H9 (cell line): Measurements from ENCODE around the gene CDKAL1. TPM values are rescaled to one million over a fixed set of nuclear protein-coding genes. Genes with fewer than 3 reads are reported as not detected.

Source experiments
- DNase-seq: peaks from one replicate; pipeline ENCODE4 v3.0.0-alpha.2; 2017
- H2AFZ ChIP-seq: one replicate; pipeline ENCODE4 v1.6.1; 2013; ENCODE audit warnings: mild to moderate bottlenecking, low read length, control low read depth, moderate library complexity
- H2AK5ac ChIP-seq: 2 replicates; pipeline ENCODE4 v1.6.1; 2013; ENCODE audit warnings: low read length, control low read depth, mixed read lengths; ENCODE audit not compliant: insufficient read length
- H2BK120ac ChIP-seq: one replicate; pipeline ENCODE4 v1.6.1; 2013; ENCODE audit warnings: low read depth, mild to moderate bottlenecking, low read length, control low read depth, inconsistent platforms; ENCODE audit not compliant: poor library complexity, severe bottlenecking
- H2BK12ac ChIP-seq: 2 replicates; pipeline ENCODE4 v1.6.1; 2013; ENCODE audit warnings: low read length, control low read depth, mixed read lengths, low read depth; ENCODE audit not compliant: insufficient read length
- H2BK15ac ChIP-seq: 2 replicates; pipeline ENCODE4 v1.6.1; 2013; ENCODE audit warnings: low read depth, low read length, control low read depth
- H2BK20ac ChIP-seq: one replicate; pipeline ENCODE4 v1.6.1; 2013; ENCODE audit warnings: low read depth, mild to moderate bottlenecking, low read length, control low read depth, inconsistent platforms; ENCODE audit not compliant: poor library complexity, severe bottlenecking
- H2BK5ac ChIP-seq: 2 replicates; pipeline ENCODE4 v1.6.1; 2013; ENCODE audit warnings: low read length, control low read depth, mixed read lengths; ENCODE audit not compliant: insufficient read length
- H3K14ac ChIP-seq: 2 replicates; pipeline ENCODE4 v1.6.1; 2013; ENCODE audit warnings: low read length, control low read depth; ENCODE audit not compliant: insufficient read depth
- H3K18ac ChIP-seq: 2 replicates; pipeline ENCODE4 v1.6.1; 2013; ENCODE audit warnings: low read depth, mild to moderate bottlenecking, mixed read lengths, low read length, control low read depth; ENCODE audit not compliant: insufficient read length
- H3K23ac ChIP-seq: 2 replicates; pipeline ENCODE4 v1.6.1; 2013; ENCODE audit warnings: low read length, control low read depth, mixed read lengths, low read depth; ENCODE audit not compliant: insufficient read length
- H3K23me2 ChIP-seq: 2 replicates; pipeline ENCODE4 v1.6.1; 2013; ENCODE audit warnings: low read depth, mild to moderate bottlenecking, mixed read lengths, low read length, control low read depth; ENCODE audit not compliant: insufficient read length, poor library complexity, severe bottlenecking
- H3K27ac ChIP-seq: 2 replicates; pipeline ENCODE4 v1.5.1; 2013; ENCODE audit warnings: low read length, control low read depth, mixed read lengths, low read depth; ENCODE audit not compliant: insufficient read length
- H3K27me3 ChIP-seq: 2 replicates; pipeline ENCODE4 v1.6.1; 2013; ENCODE audit warnings: low read length, control low read depth, inconsistent platforms; ENCODE audit not compliant: insufficient read depth
- H3K4ac ChIP-seq: 2 replicates; pipeline ENCODE4 v1.6.1; 2013; ENCODE audit warnings: low read depth, mild to moderate bottlenecking, control low read depth, inconsistent platforms, low read length, moderate library complexity
- H3K4me1 ChIP-seq: 2 replicates; pipeline ENCODE4 v1.6.1; 2013; ENCODE audit warnings: low read length, control low read depth, inconsistent platforms; ENCODE audit not compliant: insufficient read depth
- H3K4me2 ChIP-seq: 2 replicates; pipeline ENCODE4 v1.6.1; 2013; ENCODE audit warnings: low read length, control low read depth, mixed read lengths; ENCODE audit not compliant: insufficient read length, insufficient read depth
- H3K56ac ChIP-seq: 2 replicates; pipeline ENCODE4 v1.6.1; 2013; ENCODE audit warnings: low read depth, mild to moderate bottlenecking, mixed read lengths, low read length, control low read depth; ENCODE audit not compliant: insufficient read length
- H3K79me1 ChIP-seq: 2 replicates; pipeline ENCODE4 v1.6.1; 2013; ENCODE audit warnings: low read depth, mild to moderate bottlenecking, moderate library complexity, low read length, control low read depth, inconsistent platforms; ENCODE audit not compliant: insufficient read depth, poor library complexity, severe bottlenecking
- H3K79me2 ChIP-seq: 2 replicates; pipeline ENCODE4 v1.6.1; 2013; ENCODE audit warnings: low read length, control low read depth, inconsistent platforms; ENCODE audit not compliant: insufficient read depth
- H3K9ac ChIP-seq: 2 replicates; pipeline ENCODE4 v1.6.1; 2013; ENCODE audit warnings: low read length, control low read depth, mixed read lengths; ENCODE audit not compliant: insufficient read length; ENCODE audit errors: extremely low read depth
- H3K9me3 ChIP-seq: one replicate; pipeline ENCODE4 v1.6.1; 2013; ENCODE audit warnings: low read depth, low read length, inconsistent platforms; ENCODE audit not compliant: control insufficient read depth
- H3T11ph ChIP-seq: one replicate; pipeline ENCODE4 v1.6.1; 2013; ENCODE audit warnings: mild to moderate bottlenecking, low read length, control low read depth, inconsistent platforms
- H4K20me1 ChIP-seq: one replicate; pipeline ENCODE4 v1.6.1; 2013; ENCODE audit not compliant: control insufficient read depth, insufficient read length, insufficient read depth
- H4K5ac ChIP-seq: 2 replicates; pipeline ENCODE4 v1.6.1; 2013; ENCODE audit warnings: low read depth, mild to moderate bottlenecking, mixed read lengths, low read length, control low read depth; ENCODE audit not compliant: insufficient read length
- H4K8ac ChIP-seq: replicated peaks from 2 replicates; pipeline ENCODE4 v1.6.1; 2013; ENCODE audit warnings: low read length, control low read depth, mixed read lengths, low read depth; ENCODE audit not compliant: insufficient read length
- H4K91ac ChIP-seq: 2 replicates; pipeline ENCODE4 v1.6.1; 2013; ENCODE audit warnings: low read depth, mild to moderate bottlenecking, moderate library complexity, mixed read lengths, low read length, control low read depth; ENCODE audit not compliant: insufficient read length
- H3K27ac Mint-ChIP-seq, 3 experiments: 2 replicates in 2 of 3; 3 replicates in 1 of 3; pipeline ENCODE4 v1.8.0; 2020 to 2021; ENCODE audit warnings: mixed read lengths in 3 of 3, mild to moderate bottlenecking in 1 of 3, moderate library complexity in 1 of 3
- H3K27me3 Mint-ChIP-seq: 2 replicates; pipeline ENCODE4 v1.8.0; 2021; ENCODE audit warnings: low read depth, mild to moderate bottlenecking, moderate library complexity, mixed read lengths
- H3K36me3 Mint-ChIP-seq, 3 experiments: 2 replicates in 2 of 3; 3 replicates in 1 of 3; pipeline ENCODE4 v1.8.0; 2020 to 2021; ENCODE audit warnings: low read depth in 3 of 3, mixed read lengths in 3 of 3; ENCODE audit not compliant: insufficient read depth in 1 of 3
- H3K4me1 Mint-ChIP-seq, 2 experiments: 2 replicates each; pipeline ENCODE4 v1.8.0; 2020; ENCODE audit warnings: mixed read lengths in 2 of 2
- H3K4me3 Mint-ChIP-seq, 2 experiments: 2 replicates in 1 of 2; 3 replicates in 1 of 2; pipeline ENCODE4 v1.8.0; 2020 to 2021; ENCODE audit warnings: mild to moderate bottlenecking in 2 of 2, mixed read lengths in 2 of 2, moderate library complexity in 1 of 2
- H3K9me3 Mint-ChIP-seq, 2 experiments: 2 replicates in 1 of 2; 3 replicates in 1 of 2; pipeline ENCODE4 v1.8.0; 2020; ENCODE audit warnings: mild to moderate bottlenecking in 2 of 2, mixed read lengths in 2 of 2, moderate library complexity in 1 of 2
- CTCF ChIP-seq: fragments of 200-600 bp; sonication (generic); conservative IDR thresholded peaks from 3 replicates; pipeline ENCODE4 v1.8.0; 2021; ENCODE audit warnings: antibody characterized with exemption, mild to moderate bottlenecking
- WGBS: extraction: QIAGEN DNeasy Blood & Tissue Kit; methylation state at CpG from one replicate; pipeline ENCODE4 v1.1.7; 2013; ENCODE audit warnings: missing lambda C conversion rate, low lambda C conversion rate, mixed read lengths; ENCODE audit not compliant: insufficient read length; ENCODE audit errors: extremely low coverage; 5-methylcytosine and 5-hydroxymethylcytosine counted together
- total RNA-seq: library from RNA; stranded (reverse); gene quantifications from 2 replicates; pipeline ENCODE4 v1.2.1, GENCODE V29; 2021

CDKAL1 gene
- total RNA-seq, 1 experiment from 2014 or later, result 23.0 TPM

- no peaks in the 10 kb centered on the region; the same call in 1 of the 2 replicates for H3K27me3 Mint-ChIP-seq
- no CpG with 5 or more reads among the region's 2 CpGs for WGBS
These were observed 387.3 kb downstream of the CDKAL1 start for GRCh38 chr6:20921578-20921977.

More at GRCh38 chr6:20921578-20921977, 387.3 kb downstream of the CDKAL1 start:
- Mint-ChIP-seq H3K27ac (no peak overlapping the region), H3K4me1 (peaks cover 14% of the 10 kb centered on the region in 2 experiments), H3K36me3 (no peaks in the 10 kb centered on the region), H3K4me3 (no peak overlapping the region; a peak in 1 of 5 replicates), H3K9me3 (no peaks in the 10 kb centered on the region)
- Histone ChIP-seq H4K8ac (no peak overlapping the region), H3K9me3 (no peaks in the 10 kb centered on the region), H2AK5ac (no peak overlapping the region), H3K4me1 (peaks cover 4% of the 10 kb centered on the region; the same call in 1 of the 2 replicates), H3K27me3 (no peaks in the 10 kb centered on the region), H3K23ac (no peak overlapping the region), H3K4me2 (no peak overlapping the region), H3K23me2 (no peaks in the 10 kb centered on the region), H3K18ac (no peak overlapping the region), H3K79me1 (no peaks in the 10 kb centered on the region), H3K56ac (no peak overlapping the region), H3K27ac (no peak overlapping the region), H2BK5ac (no peak overlapping the region), H3K14ac (no peak overlapping the region), H4K5ac (no peak overlapping the region), H2BK12ac (no peak overlapping the region), H2BK20ac (no peak overlapping the region), H2BK15ac (no peak overlapping the region), H2BK120ac (no peak overlapping the region), H3K9ac (no peak overlapping the region), H4K20me1 (no peaks in the 10 kb centered on the region), H3K4ac (no peak overlapping the region), H4K91ac (no peak overlapping the region), H3K79me2 (no peaks in the 10 kb centered on the region), H2AFZ (no peak overlapping the region), H3T11ph (no peak overlapping the region)
- DNase-seq, result no peak
- no peak for TF ChIP-seq CTCF
